ENCODE data around the gene IRX2. TPM values are rescaled to one million over a fixed set of nuclear protein-coding genes. Genes with fewer than 3 reads are reported as not detected.

Gene IRX2
- total RNA-seq, 3 donors from 2014 or later: 0.09 to 0.51 TPM; not detected in 1

DNA sequence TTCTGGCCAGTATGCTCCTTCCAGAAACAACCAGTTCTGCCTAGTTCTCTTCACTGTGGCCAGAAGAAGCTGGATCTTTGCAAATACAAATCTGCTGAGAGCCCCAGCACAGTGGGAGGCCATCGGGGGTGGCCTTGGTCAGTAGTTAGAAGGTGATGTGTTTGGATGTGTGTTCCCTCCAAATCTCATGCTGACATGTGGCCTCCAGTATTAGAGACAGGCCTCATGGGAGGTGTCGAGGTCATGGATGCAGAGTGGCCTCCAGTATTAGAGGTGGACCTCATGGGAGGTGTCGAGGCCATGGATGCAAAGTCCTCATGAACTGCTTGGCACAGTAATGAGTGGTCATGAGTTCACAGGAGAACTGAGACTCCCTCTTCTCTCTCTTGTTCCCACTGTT, 7.6 kb upstream of the IRX2 start:
- TF ChIP-seq, protein P1, sequence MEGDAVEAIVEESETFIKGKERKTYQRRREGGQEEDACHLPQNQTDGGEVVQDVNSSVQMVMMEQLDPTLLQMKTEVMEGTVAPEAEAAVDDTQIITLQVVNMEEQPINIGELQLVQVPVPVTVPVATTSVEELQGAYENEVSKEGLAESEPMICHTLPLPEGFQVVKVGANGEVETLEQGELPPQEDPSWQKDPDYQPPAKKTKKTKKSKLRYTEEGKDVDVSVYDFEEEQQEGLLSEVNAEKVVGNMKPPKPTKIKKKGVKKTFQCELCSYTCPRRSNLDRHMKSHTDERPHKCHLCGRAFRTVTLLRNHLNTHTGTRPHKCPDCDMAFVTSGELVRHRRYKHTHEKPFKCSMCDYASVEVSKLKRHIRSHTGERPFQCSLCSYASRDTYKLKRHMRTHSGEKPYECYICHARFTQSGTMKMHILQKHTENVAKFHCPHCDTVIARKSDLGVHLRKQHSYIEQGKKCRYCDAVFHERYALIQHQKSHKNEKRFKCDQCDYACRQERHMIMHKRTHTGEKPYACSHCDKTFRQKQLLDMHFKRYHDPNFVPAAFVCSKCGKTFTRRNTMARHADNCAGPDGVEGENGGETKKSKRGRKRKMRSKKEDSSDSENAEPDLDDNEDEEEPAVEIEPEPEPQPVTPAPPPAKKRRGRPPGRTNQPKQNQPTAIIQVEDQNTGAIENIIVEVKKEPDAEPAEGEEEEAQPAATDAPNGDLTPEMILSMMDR (IDR thresholded peaks at IDR 0.05): no peak
- intact Hi-C loops (cut with DNase I, micrococcal nuclease): no loop called here
- H3K4me1 ChIP-seq (ENCODE audit: low read depth): peaks cover 2% of the 10 kb centered on the region
- H3K4me3 ChIP-seq: no peak overlapping the region
- ATAC-seq: no peak
- H3K36me3 ChIP-seq (ENCODE audit: low read depth): no peaks in the 10 kb centered on the region
- no peak for DNase-seq
- no peaks in the 10 kb centered on the region for H3K9me3 ChIP-seq

GRCh38 chr5:2758632-2759031, 7.2 kb upstream of the IRX2 start:
- ATAC-seq (no peak), DNase-seq (no peak)
- intact Hi-C loops (cut with DNase I, micrococcal nuclease): no loop called here
- Histone ChIP-seq H3K4me1 (ENCODE audit: low read depth) (peaks cover 2% of the 10 kb centered on the region), H3K9me3 (no peaks in the 10 kb centered on the region), H3K4me3 (no peak overlapping the region), H3K36me3 (ENCODE audit: low read depth) (no peaks in the 10 kb centered on the region)
- TF ChIP-seq, protein P1 (IDR thresholded peaks at IDR 0.05): no peak

DNA sequence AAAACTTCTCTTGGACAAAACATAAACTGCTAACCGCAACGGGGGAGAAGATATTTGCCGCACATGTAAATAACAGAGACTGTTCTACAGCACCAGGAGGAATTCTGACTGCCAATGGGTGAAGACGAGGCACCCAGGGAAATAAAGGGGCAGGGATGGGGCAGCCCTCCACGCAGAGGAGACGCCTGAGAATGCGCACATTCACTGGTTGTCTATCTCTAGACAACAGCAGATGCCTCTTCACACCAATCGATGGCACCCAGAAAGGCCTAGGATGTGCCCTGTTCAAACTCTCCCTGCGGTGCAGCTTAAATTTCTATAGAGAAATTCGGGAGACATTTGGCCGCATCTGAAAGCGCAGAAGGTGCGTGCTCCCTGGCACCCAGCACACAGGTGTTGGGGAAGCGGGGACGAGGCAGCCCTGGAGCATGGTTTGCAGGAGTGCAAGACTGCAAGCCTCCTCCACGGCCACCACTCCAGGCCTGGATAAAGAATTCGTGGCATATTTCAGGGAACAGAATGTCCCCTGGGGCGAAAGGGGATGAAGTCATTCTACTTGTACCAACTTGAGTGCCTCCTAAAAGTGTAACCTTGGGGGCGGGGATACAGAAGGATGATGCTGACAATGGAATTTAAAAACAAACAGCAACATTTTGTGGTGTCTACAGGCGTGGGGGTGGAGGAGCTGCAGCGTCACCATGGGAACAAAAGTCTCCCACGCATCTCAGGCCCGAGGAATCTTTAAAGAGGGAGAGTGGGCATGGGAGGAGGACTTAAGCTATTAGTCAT, 6.3 kb upstream of the IRX2 start:
- DNase-seq (no peak), ATAC-seq (no peak)
- peaks cover 2% of the 10 kb centered on the region for H3K4me1 ChIP-seq (ENCODE audit: low read depth)
- H3K9me3 ChIP-seq: no peaks in the 10 kb centered on the region
- intact Hi-C loops (cut with DNase I, micrococcal nuclease): no loop called here
- H3K4me3 ChIP-seq: no peak overlapping the region
- H3K36me3 ChIP-seq (ENCODE audit: low read depth): no peaks in the 10 kb centered on the region
- TF ChIP-seq, protein P1 (IDR thresholded peaks at IDR 0.05): no peak

- ATAC-seq (no peak), DNase-seq (no peak)
- Histone ChIP-seq H3K4me1 (ENCODE audit: low read depth) (peaks cover 6% of the 10 kb centered on the region), H3K36me3 (ENCODE audit: low read depth) (no peaks in the 10 kb centered on the region), H3K4me3 (no peak overlapping the region), H3K9me3 (no peaks in the 10 kb centered on the region)
- TF ChIP-seq, protein P1 (IDR thresholded peaks at IDR 0.05): no peak
- intact Hi-C loops (cut with DNase I, micrococcal nuclease): no loop called here
Measured at GRCh38 chr5:2756211-2757152, 5.0 kb upstream of the IRX2 start.

- Histone ChIP-seq H3K4me1 (ENCODE audit: low read depth) (peaks cover 6% of the 10 kb centered on the region), H3K9me3 (no peaks in the 10 kb centered on the region), H3K4me3 (no peak overlapping the region), H3K36me3 (ENCODE audit: low read depth) (no peaks in the 10 kb centered on the region)
- TF ChIP-seq, protein P1 (IDR thresholded peaks at IDR 0.05): no peak
- intact Hi-C loops (cut with DNase I, micrococcal nuclease): no loop called here
- DNase-seq (no peak), ATAC-seq (no peak)
Measured at GRCh38 chr5:2755681-2756171, 4.2 kb upstream of the IRX2 start.

Data from mucosa of descending colon (tissue), 3 donors.